ENCODE results near the gene HOXA10.

The HOXA10 gene

GRCh38 chr7:27179030-27179429 lies 4.9 kb upstream of the HOXA10 start:
- DNase-seq, result peak; percentile 40

- DNase-seq, result peak; percentile 76
Observed at GRCh38 chr7:27178366-27178765, 4.2 kb upstream of the HOXA10 start.

GRCh38 chr7:27177795-27178320 lies 3.7 kb upstream of the HOXA10 start:
- peak; percentile 32 for DNase-seq

- DNase-seq, result peak; percentile 61
Observed at GRCh38 chr7:27176962-27177794, 3.1 kb upstream of the HOXA10 start.

- DNase-seq, result no peak
Observed at GRCh38 chr7:27176524-27176845, 2.4 kb upstream of the HOXA10 start.

GRCh38 chr7:27175626-27176523 lies 1.8 kb upstream of the HOXA10 start:
- peak; percentile 67 for DNase-seq

- peak; percentile 79 for DNase-seq
Observed at GRCh38 chr7:27174874-27175625, 930 bp upstream of the HOXA10 start.

- DNase-seq, result peak; percentile 50
Observed at GRCh38 chr7:27173511-27173955, 587 bp downstream of the HOXA10 start.

GRCh38 chr7:27172823-27173510 lies 1.2 kb downstream of the HOXA10 start:
- DNase-seq, result peak; percentile 87

- peak; percentile 95 for DNase-seq
Observed at GRCh38 chr7:27172315-27172774, 1.8 kb downstream of the HOXA10 start.

GRCh38 chr7:27171637-27172314 lies 2.3 kb downstream of the HOXA10 start:
- DNase-seq, result peak; percentile 63

- peak; percentile 70 for DNase-seq
Observed at GRCh38 chr7:27171325-27171636, 2.8 kb downstream of the HOXA10 start.

- DNase-seq, result no peak
Observed at GRCh38 chr7:27170426-27171324, 3.4 kb downstream of the HOXA10 start.

- DNase-seq, result peak; percentile 84
Observed at GRCh38 chr7:27169658-27170425, 4.3 kb downstream of the HOXA10 start.

- DNase-seq, result peak; percentile 81
Observed at GRCh38 chr7:27168265-27168947, 5.7 kb downstream of the HOXA10 start.

- peak; percentile 76 for DNase-seq
Observed at GRCh38 chr7:27167916-27168264, 6.2 kb downstream of the HOXA10 start.

GRCh38 chr7:27166531-27167505 lies 7.3 kb downstream of the HOXA10 start:
- DNase-seq, result peak; percentile 93

GRCh38 chr7:27165996-27166530 lies 8.1 kb downstream of the HOXA10 start:
- peak; percentile 58 for DNase-seq

Measured in EL (cell line).